Middle frontal gyrus (tissue), 1 donor: ENCODE results near the gene TUBB3.
"Not testable (repeated sequence)": the region's sequence is repeated elsewhere in the genome, so short reads cannot be mapped to it uniquely, and the experiment has no call there.

Experiments used
- DNase-seq: peaks from one replicate; pipeline ENCODE4 v3.0.0-alpha.2; 2015; ENCODE audit warnings: low spot score; ENCODE audit errors: extremely low spot score

Gene TUBB3

GRCh38 chr16:89900885-89901284, 22.3 kb upstream of the TUBB3 start:
- no peak for DNase-seq

GRCh38 chr16:89902980-89903379, 20.2 kb upstream of the TUBB3 start:
- DNase-seq, result no peak

- DNase-seq, result no peak
Measured at GRCh38 chr16:89903908-89904515, 19.1 kb upstream of the TUBB3 start.

GRCh38 chr16:89904606-89905510, 18.3 kb upstream of the TUBB3 start:
- no peak for DNase-seq

- DNase-seq, result no peak
Measured at GRCh38 chr16:89905511-89906139, 17.5 kb upstream of the TUBB3 start.

- DNase-seq, result no peak
Measured at GRCh38 chr16:89906140-89907025, 16.8 kb upstream of the TUBB3 start.

- DNase-seq, result no peak
Measured at GRCh38 chr16:89907055-89907814, 15.9 kb upstream of the TUBB3 start.

GRCh38 chr16:89908236-89908635, 14.9 kb upstream of the TUBB3 start:
- no peak for DNase-seq

- DNase-seq, result peak; percentile 55
Measured at GRCh38 chr16:89909777-89910716, 13.1 kb upstream of the TUBB3 start.

GRCh38 chr16:89910717-89911354, 12.3 kb upstream of the TUBB3 start:
- no peak for DNase-seq

- no peak for DNase-seq
Measured at GRCh38 chr16:89911375-89911774, 11.8 kb upstream of the TUBB3 start.

GRCh38 chr16:89912143-89912542, 11.0 kb upstream of the TUBB3 start:
- no peak for DNase-seq

- no peak for DNase-seq
Measured at GRCh38 chr16:89912627-89913026, 10.5 kb upstream of the TUBB3 start.

- DNase-seq, result no peak
Measured at GRCh38 chr16:89913408-89914387, 9.4 kb upstream of the TUBB3 start.

- DNase-seq, result not testable (repeated sequence)
Measured at GRCh38 chr16:89914642-89915285, 8.4 kb upstream of the TUBB3 start.

- no peak for DNase-seq
Measured at GRCh38 chr16:89915303-89916232, 7.6 kb upstream of the TUBB3 start.
